Subcutaneous abdominal adipose tissue (tissue), 5 donors: Measurements from ENCODE around the gene PDE3A.

Experiments used
- H3K27ac ChIP-seq: one replicate; pipeline ENCODE4 v1.7.0; 2013; ENCODE audit warnings: low read depth, mild to moderate bottlenecking, inconsistent platforms, low read length, moderate library complexity
- H3K27me3 ChIP-seq, 5 donors: one replicate each; pipeline ENCODE4 v1.7.0; 2013; ENCODE audit warnings: low read length in 5 of 5, inconsistent platforms in 1 of 5; ENCODE audit not compliant: control insufficient read depth in 5 of 5, insufficient read depth in 4 of 5
- H3K36me3 ChIP-seq, 5 donors: one replicate each; pipeline ENCODE4 v1.7.0; 2013; ENCODE audit warnings: low read length in 5 of 5; ENCODE audit not compliant: control insufficient read depth in 5 of 5, insufficient read depth in 5 of 5
- H3K4me1 ChIP-seq, 5 donors: one replicate each; pipeline ENCODE4 v1.7.0; 2013; ENCODE audit warnings: low read length in 5 of 5, mild to moderate bottlenecking in 3 of 5, moderate library complexity in 1 of 5; ENCODE audit not compliant: control insufficient read depth in 5 of 5, insufficient read depth in 5 of 5
- H3K4me3 ChIP-seq, 5 donors: one replicate each; pipeline ENCODE4 v1.7.0; 2013; ENCODE audit warnings: low read length in 5 of 5, low read depth in 1 of 5
- H3K9ac ChIP-seq, 5 donors: one replicate each; pipeline ENCODE4 v1.7.0; 2013; ENCODE audit warnings: low read length in 5 of 5, mild to moderate bottlenecking in 4 of 5, moderate library complexity in 3 of 5
- H3K9me3 ChIP-seq, 5 donors: one replicate each; pipeline ENCODE4 v1.7.0; 2013; ENCODE audit warnings: low read length in 5 of 5; ENCODE audit not compliant: control insufficient read depth in 5 of 5
- donor health status: healthy.
- donor health status: healthy.
- donor health status: healthy.
- donor health status: healthy.
- donor health status: healthy.

PDE3A gene

GRCh38 chr12:20513189-20513588, 144.9 kb downstream of the PDE3A start:
- Histone ChIP-seq H3K27me3 (no peaks in the 10 kb centered on the region), H3K36me3 (no peaks in the 10 kb centered on the region), H3K9ac (no peak overlapping the region), H3K27ac (no peak overlapping the region), H3K4me1 (peaks cover 0 to 16% (median 0%) of the 10 kb centered on the region in 5 donors), H3K9me3 (no peaks in the 10 kb centered on the region), H3K4me3 (no peak overlapping the region)

DNA sequence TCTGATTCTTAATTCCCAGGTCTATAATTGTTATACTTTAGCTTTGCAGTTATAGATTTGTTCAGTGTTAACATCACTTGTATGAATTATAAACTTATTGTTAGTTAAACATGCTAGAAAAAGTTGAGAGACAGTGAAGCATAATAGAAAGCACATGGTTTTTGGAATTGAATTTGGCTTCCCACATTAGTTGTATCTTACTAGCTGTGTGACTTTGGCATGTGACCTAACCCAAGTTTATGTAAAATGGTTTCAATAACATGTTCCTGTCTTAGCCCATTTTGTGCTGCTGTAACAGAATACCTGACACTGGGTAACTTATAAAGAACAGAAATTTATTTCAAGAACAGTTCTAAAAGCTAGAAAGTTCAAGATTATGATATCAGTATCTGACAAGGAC, 146.3 kb downstream of the PDE3A start:
- Histone ChIP-seq H3K27ac (no peak overlapping the region), H3K9me3 (no peaks in the 10 kb centered on the region), H3K4me3 (no peak overlapping the region), H3K27me3 (no peaks in the 10 kb centered on the region), H3K36me3 (no peaks in the 10 kb centered on the region), H3K9ac (no peak overlapping the region), H3K4me1 (peaks cover 0 to 11% (median 0%) of the 10 kb centered on the region in 5 donors)

DNA sequence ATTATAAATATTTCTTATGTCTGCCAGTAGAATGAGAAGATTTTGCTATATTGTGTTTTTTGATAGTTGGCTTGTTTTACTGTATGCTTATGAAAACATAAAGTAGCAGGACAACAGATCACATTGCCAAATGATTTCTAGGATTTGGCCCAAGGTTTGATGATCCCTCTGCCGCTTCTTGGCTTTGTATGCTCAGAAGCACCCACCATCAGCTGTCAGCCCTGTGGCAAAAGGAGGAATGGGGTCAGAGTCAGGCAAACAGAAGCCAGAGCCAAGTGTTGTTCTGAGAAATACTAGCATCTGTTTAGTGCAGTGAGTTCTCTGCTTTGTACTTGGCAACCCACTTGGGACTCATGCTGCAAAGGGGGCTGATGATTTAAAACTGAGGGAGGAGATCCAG, 152.2 kb downstream of the PDE3A start:
- no peaks in the 10 kb centered on the region for H3K36me3 ChIP-seq
- H3K4me1 ChIP-seq, result peaks cover 2 to 6% (median 4%) of the 10 kb centered on the region in 5 donors
- no peak overlapping the region for H3K9ac ChIP-seq
- no peak overlapping the region for H3K27ac ChIP-seq
- H3K9me3 ChIP-seq, result no peaks in the 10 kb centered on the region
- no peaks in the 10 kb centered on the region for H3K27me3 ChIP-seq
- H3K4me3 ChIP-seq, result no peak overlapping the region

DNA sequence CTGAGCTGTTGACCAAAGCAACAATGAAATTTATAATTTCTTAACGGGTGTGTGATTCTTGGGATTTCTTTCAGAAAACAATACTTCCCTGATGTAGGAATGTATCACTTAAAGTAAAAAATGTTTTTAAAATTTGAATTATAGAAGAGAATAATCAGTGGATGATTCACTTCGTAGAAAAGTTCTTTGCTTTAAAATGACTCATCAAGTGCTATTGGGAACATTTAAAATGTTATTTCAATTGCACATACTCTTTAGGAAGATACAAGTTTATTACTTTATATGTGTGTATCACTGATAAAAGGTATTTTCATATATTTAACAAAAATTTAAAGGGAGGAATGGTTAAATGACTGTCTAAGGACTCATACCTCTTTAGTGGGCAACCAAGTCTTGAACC, 155.3 kb downstream of the PDE3A start:
- Histone ChIP-seq H3K9me3 (no peaks in the 10 kb centered on the region), H3K27me3 (no peaks in the 10 kb centered on the region), H3K4me3 (no peak overlapping the region), H3K27ac (no peak overlapping the region), H3K36me3 (no peaks in the 10 kb centered on the region), H3K4me1 (peaks cover 2 to 6% (median 4%) of the 10 kb centered on the region in 5 donors), H3K9ac (no peak overlapping the region)

DNA sequence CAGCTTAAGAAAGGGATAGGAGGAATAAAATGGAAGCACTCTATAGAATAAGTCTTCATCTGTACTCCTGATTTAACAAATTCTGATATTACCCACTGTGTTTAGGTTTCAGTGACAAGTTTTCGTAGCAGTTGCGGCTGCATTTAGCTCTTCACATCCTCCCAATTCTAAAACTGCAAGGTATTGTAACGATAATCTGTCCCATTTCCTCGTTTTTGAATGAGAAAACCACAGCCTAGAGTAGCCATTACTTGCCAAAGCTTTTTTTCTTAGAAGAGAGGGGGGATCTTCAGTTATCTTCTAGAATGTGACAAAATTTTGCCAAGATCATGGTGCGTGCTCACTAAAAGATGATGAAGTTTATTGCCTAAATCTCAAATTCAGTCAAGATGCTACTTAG, 155.8 kb downstream of the PDE3A start:
- no peaks in the 10 kb centered on the region for H3K9me3 ChIP-seq
- peaks cover 2 to 6% (median 4%) of the 10 kb centered on the region in 5 donors for H3K4me1 ChIP-seq
- H3K9ac ChIP-seq, result no peak overlapping the region
- no peaks in the 10 kb centered on the region for H3K36me3 ChIP-seq
- no peaks in the 10 kb centered on the region for H3K27me3 ChIP-seq
- H3K27ac ChIP-seq, result no peak overlapping the region
- H3K4me3 ChIP-seq, result no peak overlapping the region

- H3K27ac ChIP-seq, result no peak overlapping the region
- no peaks in the 10 kb centered on the region for H3K27me3 ChIP-seq
- no peak overlapping the region for H3K4me3 ChIP-seq
- no peaks in the 10 kb centered on the region for H3K9me3 ChIP-seq
- peaks cover 2 to 6% (median 4%) of the 10 kb centered on the region in 5 donors for H3K4me1 ChIP-seq
- no peak overlapping the region for H3K9ac ChIP-seq
- H3K36me3 ChIP-seq, result no peaks in the 10 kb centered on the region
Observed at GRCh38 chr12:20525064-20525610, 156.8 kb downstream of the PDE3A start.

GRCh38 chr12:20527417-20528163, 159.3 kb downstream of the PDE3A start:
- Histone ChIP-seq H3K36me3 (no peaks in the 10 kb centered on the region), H3K4me3 (no peak overlapping the region), H3K9me3 (no peaks in the 10 kb centered on the region), H3K4me1 (no peaks in the 10 kb centered on the region), H3K9ac (no peak overlapping the region), H3K27ac (no peak overlapping the region), H3K27me3 (no peaks in the 10 kb centered on the region)

- H3K27ac ChIP-seq, result no peak overlapping the region
Observed at GRCh38 chr12:20528208-20528607, 159.9 kb downstream of the PDE3A start.

DNA sequence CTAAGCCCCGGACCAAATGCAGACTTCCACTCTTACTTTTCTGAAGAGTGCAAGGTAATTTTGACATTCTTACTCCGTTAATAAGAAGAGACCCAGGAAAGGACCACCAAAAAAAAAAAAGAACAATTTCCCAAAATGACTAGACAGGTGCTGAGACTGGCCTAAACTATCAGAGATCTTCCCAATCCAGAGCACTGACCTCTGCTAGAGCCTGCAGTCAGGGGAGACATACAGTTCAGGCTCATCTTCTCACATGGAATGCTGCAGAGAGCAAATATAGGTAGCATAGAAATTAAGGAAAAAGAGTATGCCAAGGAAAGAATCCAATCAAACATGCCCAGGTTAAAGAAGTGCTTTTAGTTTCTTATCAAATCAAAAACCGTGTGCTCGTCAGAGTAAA, 177.9 kb downstream of the PDE3A start:
- Histone ChIP-seq H3K27ac (no peak overlapping the region), H3K27me3 (no peaks in the 10 kb centered on the region), H3K4me1 (peaks cover 0 to 24% (median 3%) of the 10 kb centered on the region in 5 donors), H3K9ac (no peak overlapping the region), H3K36me3 (no peaks in the 10 kb centered on the region), H3K9me3 (no peaks in the 10 kb centered on the region), H3K4me3 (no peak overlapping the region)

More at GRCh38 chr12:20528208-20528607, 159.9 kb downstream of the PDE3A start:
- no peaks in the 10 kb centered on the region for H3K36me3 ChIP-seq
- H3K4me3 ChIP-seq, result no peak overlapping the region
- no peaks in the 10 kb centered on the region for H3K4me1 ChIP-seq
- H3K9me3 ChIP-seq, result no peaks in the 10 kb centered on the region
- H3K9ac ChIP-seq, result no peak overlapping the region
- H3K27me3 ChIP-seq, result no peaks in the 10 kb centered on the region

GRCh38 chr12:20547816-20548575, 179.7 kb downstream of the PDE3A start:
- peak overlapping the region in 1 of 5 donors; percentile 32 for H3K9ac ChIP-seq
- no peak overlapping the region for H3K27ac ChIP-seq
- H3K4me3 ChIP-seq, result no peak overlapping the region
- no peaks in the 10 kb centered on the region for H3K27me3 ChIP-seq
- no peaks in the 10 kb centered on the region for H3K36me3 ChIP-seq
- no peaks in the 10 kb centered on the region for H3K9me3 ChIP-seq
- peaks cover 0 to 18% (median 3%) of the 10 kb centered on the region in 5 donors for H3K4me1 ChIP-seq
